ENCODE measurements around the gene HDAC4. TPM values are rescaled to one million over a fixed set of nuclear protein-coding genes. Genes with fewer than 3 reads are reported as not detected.

HDAC4 gene
- total and polyA plus RNA-seq, 9 of the 15 experiments (the other 6 are each of a cell fraction or from before 2014, with no cell fraction given) = 0.11 to 20.2 (median 4.0) TPM

DNA sequence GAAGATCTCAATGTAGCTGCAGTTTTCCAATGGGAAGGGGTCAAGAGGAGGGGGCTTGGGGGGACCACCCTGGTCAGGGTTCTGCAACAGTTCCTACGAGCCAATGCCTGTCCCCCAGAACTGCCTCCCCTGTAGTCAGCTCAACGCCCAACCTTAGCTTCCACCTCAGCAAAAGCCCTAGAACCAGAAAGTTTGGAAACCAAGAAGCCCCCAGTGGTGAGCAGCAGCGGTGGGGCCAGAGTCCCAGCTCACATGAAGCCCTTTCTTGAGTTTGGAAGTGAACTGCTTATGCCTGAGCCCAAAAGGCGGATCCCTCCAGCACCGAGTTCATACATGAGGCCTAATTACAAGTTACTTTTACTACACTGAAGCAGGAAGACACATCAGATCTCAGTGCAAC, 162.4 kb downstream of the HDAC4 start:
- CTCF ChIA-PET (ENCODE audit: low intra/inter-chr PET ratio) = no interaction called here
- FAIRE-seq = no peak
- H3K27ac ChIP-seq (ENCODE audit: extremely low read depth, low read depth, low read length) = no peak overlapping the region
- TF ChIP-seq, protein P1, sequence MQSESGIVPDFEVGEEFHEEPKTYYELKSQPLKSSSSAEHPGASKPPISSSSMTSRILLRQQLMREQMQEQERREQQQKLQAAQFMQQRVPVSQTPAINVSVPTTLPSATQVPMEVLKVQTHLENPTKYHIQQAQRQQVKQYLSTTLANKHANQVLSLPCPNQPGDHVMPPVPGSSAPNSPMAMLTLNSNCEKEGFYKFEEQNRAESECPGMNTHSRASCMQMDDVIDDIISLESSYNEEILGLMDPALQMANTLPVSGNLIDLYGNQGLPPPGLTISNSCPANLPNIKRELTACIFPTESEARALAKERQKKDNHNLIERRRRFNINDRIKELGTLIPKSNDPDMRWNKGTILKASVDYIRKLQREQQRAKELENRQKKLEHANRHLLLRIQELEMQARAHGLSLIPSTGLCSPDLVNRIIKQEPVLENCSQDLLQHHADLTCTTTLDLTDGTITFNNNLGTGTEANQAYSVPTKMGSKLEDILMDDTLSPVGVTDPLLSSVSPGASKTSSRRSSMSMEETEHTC (IDR thresholded peaks at IDR 0.05) = no peak
- TF ChIP-seq SOX6 (IDR thresholded peaks at IDR 0.05) = no peak
- TF ChIP-seq NFATC3 (IDR thresholded peaks at IDR 0.05) = no peak
- TF ChIP-seq NONO (IDR thresholded peaks at IDR 0.05; ENCODE audit: low read depth in 2 of 2, low read length in 1 of 2) = no peak
- TF ChIP-seq XRCC5 (IDR thresholded peaks at IDR 0.05; ENCODE audit: low read depth, low read length) = no peak
- no peak for TF ChIP-seq TEAD1 (CRISPR knock-in tag; IDR thresholded peaks at IDR 0.05)
- TF ChIP-seq, protein P2, sequence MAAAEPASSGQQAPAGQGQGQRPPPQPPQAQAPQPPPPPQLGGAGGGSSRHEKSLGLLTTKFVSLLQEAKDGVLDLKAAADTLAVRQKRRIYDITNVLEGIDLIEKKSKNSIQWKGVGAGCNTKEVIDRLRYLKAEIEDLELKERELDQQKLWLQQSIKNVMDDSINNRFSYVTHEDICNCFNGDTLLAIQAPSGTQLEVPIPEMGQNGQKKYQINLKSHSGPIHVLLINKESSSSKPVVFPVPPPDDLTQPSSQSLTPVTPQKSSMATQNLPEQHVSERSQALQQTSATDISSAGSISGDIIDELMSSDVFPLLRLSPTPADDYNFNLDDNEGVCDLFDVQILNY (CRISPR knock-in tag; IDR thresholded peaks at IDR 0.05) = no peak
- TF ChIP-seq CCNT2 (IDR thresholded peaks at IDR 0.05; ENCODE audit: borderline replicate concordance, extremely low read depth, insufficient read length, low read depth, low read length) = no peak
- no peak for TF ChIP-seq POLR2H (tag; IDR thresholded peaks at IDR 0.05; ENCODE audit: low read depth)
- no peak for TF ChIP-seq L3MBTL2 (IDR thresholded peaks at IDR 0.05)
- no peak for TF ChIP-seq OTX1 (CRISPR knock-in tag; IDR thresholded peaks at IDR 0.05)
- TF ChIP-seq, protein P3, sequence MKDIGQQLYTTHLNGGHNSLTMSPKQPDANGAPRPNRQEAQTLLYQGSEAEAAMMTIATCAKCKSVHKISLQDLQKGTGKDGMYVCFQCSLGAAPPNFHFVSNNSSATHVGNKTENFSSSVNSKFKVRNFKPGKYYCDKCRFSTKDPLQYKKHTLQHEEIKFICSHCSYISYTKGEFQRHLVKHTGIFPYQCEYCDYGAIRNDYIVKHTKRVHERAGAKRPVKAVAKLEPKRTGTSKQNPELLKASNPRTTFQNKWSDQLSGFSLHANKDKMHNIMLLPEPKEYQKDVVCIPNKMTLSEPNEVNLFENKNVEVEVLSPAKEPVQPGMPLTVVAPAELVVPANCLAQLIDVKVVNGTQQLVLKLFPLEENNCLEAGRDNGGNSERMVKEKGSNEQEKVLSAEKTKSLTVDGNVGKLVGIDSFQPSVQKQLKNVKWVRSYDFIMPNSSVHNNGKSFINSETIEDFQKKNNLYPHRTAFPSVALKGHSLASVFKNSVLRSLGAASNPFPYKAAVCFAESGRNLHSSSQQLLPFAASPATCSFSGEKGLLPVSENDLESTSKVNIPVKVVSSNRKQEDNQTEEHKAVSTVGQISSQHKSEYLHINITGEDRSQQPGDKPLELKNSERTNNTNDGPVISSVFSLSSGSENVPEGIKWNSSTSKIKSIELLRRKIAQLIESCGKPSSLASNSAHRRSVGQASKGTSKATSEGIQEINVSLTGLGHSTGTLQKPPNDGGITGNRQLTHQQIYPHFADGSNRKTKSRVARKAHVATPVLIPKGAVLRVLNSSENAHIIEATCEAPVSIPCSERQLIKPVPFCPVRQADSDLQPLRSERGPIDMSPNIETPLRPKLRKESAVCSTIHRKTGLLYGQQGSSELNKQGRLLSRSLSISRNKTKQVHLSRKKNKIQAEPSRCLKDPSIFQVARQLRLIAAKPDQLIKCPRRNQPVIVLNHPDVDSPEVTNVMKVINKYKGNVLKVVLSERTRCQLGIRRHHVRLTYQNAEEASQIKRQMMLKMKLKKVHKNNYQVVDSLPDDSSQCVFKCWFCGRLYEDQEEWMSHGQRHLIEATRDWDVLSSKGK (CRISPR knock-in tag; IDR thresholded peaks at IDR 0.05) = no peak
- no peak for TF ChIP-seq RBFOX2 (IDR thresholded peaks at IDR 0.05; ENCODE audit: low read depth, low read length)
- TF ChIP-seq TOE1 (IDR thresholded peaks at IDR 0.05; ENCODE audit: borderline replicate concordance) = no peak
- TF ChIP-seq TOE1 (CRISPR knock-in tag; IDR thresholded peaks at IDR 0.05; ENCODE audit: borderline replicate concordance, low read depth) = no peak
- no peak for TF ChIP-seq PTRF (tag; IDR thresholded peaks at IDR 0.05)
- TF ChIP-seq GTF2A2 (tag; IDR thresholded peaks at IDR 0.05) = no peak
- no peak for TF ChIP-seq SMAD4 (CRISPR knock-in tag; conservative IDR thresholded peaks at IDR 0.05)
- no peak for TF ChIP-seq SREBF2 (CRISPR knock-in tag; IDR thresholded peaks at IDR 0.05)
- TF ChIP-seq MIER1 (IDR thresholded peaks at IDR 0.05; ENCODE audit: low read depth) = no peak

More for the DNA sequence above, 162.4 kb downstream of the HDAC4 start:
- 65% methylated on average over 5 of the region's 5 CpGs for WGBS (ENCODE audit: insufficient coverage, low coverage, missing lambda C conversion rate)
- Histone ChIP-seq H3K4me1 (replicated peaks in 1 of 2; ENCODE audit: control insufficient read depth in 2 of 2, insufficient read depth in 2 of 2, low read length in 2 of 2) (peaks cover 17 to 25% of the 10 kb centered on the region in 2 experiments; a peak in 4 of 5 replicates), H2AFZ (ENCODE audit: low read depth, low read length) (no peak overlapping the region), H3K4me3 (no peak overlapping the region), H3K9me1 (ENCODE audit: control insufficient read depth, insufficient read depth, low read length) (no peaks in the 10 kb centered on the region), H3K27me3 (ENCODE audit: control insufficient read depth in 2 of 2, insufficient read depth in 2 of 2, low read length in 2 of 2) (no peaks in the 10 kb centered on the region), H3K79me2 (ENCODE audit: control insufficient read depth, insufficient read depth, low read length) (peaks cover 4% of the 10 kb centered on the region; the same call in 2 of the 3 replicates), H3K9me3 (replicated peaks; ENCODE audit: control insufficient read depth, insufficient read depth, low read depth, low read length) (no peaks in the 10 kb centered on the region), H4K20me1 (replicated peaks; ENCODE audit: control insufficient read depth, insufficient read depth, low read length) (peaks cover 16% of the 10 kb centered on the region), H3K9ac (ENCODE audit: insufficient read depth in 1 of 2, low read depth in 2 of 2, low read length in 2 of 2) (no peak overlapping the region), H3K36me3 (ENCODE audit: control insufficient read depth, insufficient read depth, low read length) (no peaks in the 10 kb centered on the region), H3K4me2 (ENCODE audit: insufficient read depth, low read length) (no peak overlapping the region)
- DNase-seq (ENCODE audit: extremely low read depth in 1 of 4, low spot score in 3 of 4) (no peak), ATAC-seq (no peak)
- in situ Hi-C loops (cut with MboI) = no loop called here
- POLR2A ChIA-PET = no interaction called here
- intact Hi-C loops (cut with micrococcal nuclease) = no loop called here
- BruUV-seq (replicated peaks) = no TSS peak
